Testis (tissue), 2 donors: Measurements from ENCODE around the gene BICD2.

Source experiments
- POLR2A ChIP-seq: fragments of 450-650 bp; IDR thresholded peaks from one replicate; pipeline ENCODE4 v1.6.1; 2017; ENCODE audit warnings: antibody characterized with exemption, mild to moderate bottlenecking, moderate library complexity
- TF ChIP-seq, protein P1 (sequence below), 3 experiments: fragments of 450-650 bp in 2 of 3; fragments of 200-600 bp in 1 of 3; sonication (generic) in 1 of 3; IDR thresholded peaks; one replicate each; pipeline ENCODE4 v1.5.1; 2016 to 2019; ENCODE audit warnings: antibody characterized with exemption in 3 of 3, mild to moderate bottlenecking in 2 of 3, moderate library complexity in 1 of 3

DNA sequence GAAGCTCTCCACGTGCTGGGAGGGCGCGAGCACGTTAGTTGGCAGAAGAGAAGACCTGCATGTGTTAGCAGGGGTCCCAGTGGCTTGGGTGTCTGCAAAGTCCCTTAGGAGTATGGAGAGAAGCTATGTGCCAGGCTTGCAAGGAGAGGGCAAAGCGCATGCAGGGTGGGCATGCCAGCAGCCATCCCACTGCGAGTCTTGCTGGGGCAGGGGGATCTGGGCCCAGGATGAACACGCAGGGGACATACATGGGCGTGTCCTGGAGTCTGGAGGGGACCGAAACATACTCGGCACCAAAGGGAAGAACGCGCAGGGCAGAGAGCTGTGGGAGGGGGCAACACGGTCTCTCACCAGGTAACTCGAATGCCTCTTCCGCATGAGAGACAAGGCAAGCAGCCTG lies 51.1 kb downstream of the BICD2 start:
- TF ChIP-seq POLR2A: no peak
- TF ChIP-seq, protein P1, sequence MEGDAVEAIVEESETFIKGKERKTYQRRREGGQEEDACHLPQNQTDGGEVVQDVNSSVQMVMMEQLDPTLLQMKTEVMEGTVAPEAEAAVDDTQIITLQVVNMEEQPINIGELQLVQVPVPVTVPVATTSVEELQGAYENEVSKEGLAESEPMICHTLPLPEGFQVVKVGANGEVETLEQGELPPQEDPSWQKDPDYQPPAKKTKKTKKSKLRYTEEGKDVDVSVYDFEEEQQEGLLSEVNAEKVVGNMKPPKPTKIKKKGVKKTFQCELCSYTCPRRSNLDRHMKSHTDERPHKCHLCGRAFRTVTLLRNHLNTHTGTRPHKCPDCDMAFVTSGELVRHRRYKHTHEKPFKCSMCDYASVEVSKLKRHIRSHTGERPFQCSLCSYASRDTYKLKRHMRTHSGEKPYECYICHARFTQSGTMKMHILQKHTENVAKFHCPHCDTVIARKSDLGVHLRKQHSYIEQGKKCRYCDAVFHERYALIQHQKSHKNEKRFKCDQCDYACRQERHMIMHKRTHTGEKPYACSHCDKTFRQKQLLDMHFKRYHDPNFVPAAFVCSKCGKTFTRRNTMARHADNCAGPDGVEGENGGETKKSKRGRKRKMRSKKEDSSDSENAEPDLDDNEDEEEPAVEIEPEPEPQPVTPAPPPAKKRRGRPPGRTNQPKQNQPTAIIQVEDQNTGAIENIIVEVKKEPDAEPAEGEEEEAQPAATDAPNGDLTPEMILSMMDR (IDR thresholded peaks at IDR 0.05): no peak
